NCI-H146 (cell line): ENCODE data around the gene ABCE1.
A peak's percentile ranks its signal among the peaks of the same experiment; 100 is the strongest.

Experiments used
- DNase-seq: peaks from one replicate; lab custom pipeline; 2025; lab: John Stamatoyannopoulos, UW

The ABCE1 gene

GRCh38 chr4:145097821-145098674, at the start of gene ABCE1, which contains the start of gene ANAPC10:
Gene ABCE1, plus strand, starts transcription at chr4:145098311. Its CDS starts 6,102 bp downstream, at chr4:145104413.
Gene ANAPC10, minus strand, starts transcription at chr4:145098196. Its CDS starts 2,097 bp downstream, at chr4:145096099.
- DNase-seq: peak; percentile 94

GRCh38 chr4:145048817-145049216, 49.3 kb upstream of the ABCE1 start:
- no peak for DNase-seq

GRCh38 chr4:145049241-145049640, 48.9 kb upstream of the ABCE1 start:
- DNase-seq: no peak

- no peak for DNase-seq
Observed at GRCh38 chr4:145055533-145056257, 42.4 kb upstream of the ABCE1 start.

- no peak for DNase-seq
Observed at GRCh38 chr4:145056325-145057130, 41.6 kb upstream of the ABCE1 start.

- no peak for DNase-seq
Observed at GRCh38 chr4:145058256-145058655, 39.9 kb upstream of the ABCE1 start.

- peak; percentile 12 for DNase-seq
Observed at GRCh38 chr4:145061318-145061920, 36.7 kb upstream of the ABCE1 start.

GRCh38 chr4:145066063-145066501, 32.0 kb upstream of the ABCE1 start:
- no peak for DNase-seq

- DNase-seq: no peak
Observed at GRCh38 chr4:145069361-145069760, 28.8 kb upstream of the ABCE1 start.

GRCh38 chr4:145071560-145071959, 26.6 kb upstream of the ABCE1 start:
- DNase-seq: no peak

- DNase-seq: no peak
Observed at GRCh38 chr4:145075742-145076468, 22.2 kb upstream of the ABCE1 start.

GRCh38 chr4:145076469-145076855, 21.6 kb upstream of the ABCE1 start:
- DNase-seq: no peak

- DNase-seq: no peak
Observed at GRCh38 chr4:145081756-145082155, 16.4 kb upstream of the ABCE1 start.

- DNase-seq: no peak
Observed at GRCh38 chr4:145083891-145084605, 14.1 kb upstream of the ABCE1 start.

GRCh38 chr4:145090380-145090779, 7.7 kb upstream of the ABCE1 start:
- DNase-seq: no peak

- no peak for DNase-seq
Observed at GRCh38 chr4:145093638-145094037, 4.5 kb upstream of the ABCE1 start.

- no peak for DNase-seq
Observed at GRCh38 chr4:145097331-145097820, 735 bp upstream of the ABCE1 start.

GRCh38 chr4:145098675-145099037, 545 bp downstream of the ABCE1 start:
- peak; percentile 36 for DNase-seq

GRCh38 chr4:145099653-145100052, 1.5 kb downstream of the ABCE1 start:
- DNase-seq: no peak

- no peak for DNase-seq
Observed at GRCh38 chr4:145101091-145101490, 3.0 kb downstream of the ABCE1 start.
